K562 (cell line): ENCODE results near the gene ISG20. TPM values are rescaled to one million over a fixed set of nuclear protein-coding genes. Genes with fewer than 3 reads are reported as not detected.

Source experiments
- ATAC-seq: fragments of 200-7000 bp; cut with Tn5 transposase; 3 replicates; pipeline ENCODE4 v1.9.1; 2020; ENCODE audit warnings: moderate library complexity
- BruUV-seq: library from RNA; stranded (reverse); fragments of 400-500 nt; replicated peaks from 2 replicates; lab custom pipeline; 2021; lab: Mats Ljungman, UMichigan
- CTCF ChIA-PET: fragments of 300-600 bp; formaldehyde crosslinking; extraction: SDS; loops from one replicate; lab custom pipeline; 2021; ENCODE audit warnings: low intra/inter-chr PET ratio; lab: Yijun Ruan, JAX
- POLR2A ChIA-PET: fragments of 300-600, 350-650 bp; sonication (Branson Sonifier 250); formaldehyde crosslinking; extraction: SDS; loops from one replicate; lab custom pipeline; 2021; ENCODE audit warnings: antibody characterized with exemption, inconsistent platforms; lab: Yijun Ruan, JAX
- DNase-seq, 4 experiments: peaks; one replicate each; pipeline versions ENCODE4 v3.0.0 to v3.0.0-alpha.2; 2011 to 2018; ENCODE audit warnings: low spot score in 3 of 4, mixed read lengths in 3 of 4; ENCODE audit errors: extremely low read depth in 1 of 4
- FAIRE-seq: peaks from 2 replicates; lab custom pipeline; 2011; peaks lifted over from hg19 to GRCh38; lab: Jason Lieb, UNC
- H2AFZ ChIP-seq: 2 replicates; pipeline ENCODE4 v1.6.0; 2011; ENCODE audit warnings: low read depth, low read length, control low read depth, inconsistent platforms
- H3K27ac ChIP-seq: fragments of 200-600 bp; 3 replicates; pipeline ENCODE4 v1.8.0; 2011; ENCODE audit warnings: low read depth, mild to moderate bottlenecking, control low read depth, inconsistent platforms, low read length, moderate library complexity, mixed read lengths; ENCODE audit errors: extremely low read depth
- H3K27me3 ChIP-seq, 2 experiments: fragments of 300-600 bp in 1 of 2; 2 replicates in 1 of 2; 3 replicates in 1 of 2; pipeline versions ENCODE4 v1.6.0 to v1.8.0; 2011; ENCODE audit warnings: inconsistent platforms in 2 of 2, low read length in 2 of 2, mild to moderate bottlenecking in 1 of 2, mixed read lengths in 1 of 2, moderate library complexity in 1 of 2; ENCODE audit not compliant: control insufficient read depth in 2 of 2, insufficient read depth in 2 of 2
- H3K36me3 ChIP-seq: fragments of 300-600 bp; 3 replicates; pipeline ENCODE4 v1.8.0; 2011; ENCODE audit warnings: mild to moderate bottlenecking, low read length, inconsistent platforms; ENCODE audit not compliant: control insufficient read depth, insufficient read depth
- H3K4me1 ChIP-seq, 2 experiments: fragments of 200-600 bp in 1 of 2; replicated peaks in 1 of 2; 2 replicates in 1 of 2; 3 replicates in 1 of 2; pipeline versions ENCODE4 v1.5.1 to v1.8.0; 2011; ENCODE audit warnings: inconsistent platforms in 2 of 2, low read length in 2 of 2, mild to moderate bottlenecking in 1 of 2, mixed read lengths in 1 of 2, moderate library complexity in 1 of 2; ENCODE audit not compliant: control insufficient read depth in 2 of 2, insufficient read depth in 2 of 2
- H3K4me2 ChIP-seq: 2 replicates; pipeline ENCODE4 v1.6.1; 2011; ENCODE audit warnings: low read length, control low read depth, inconsistent platforms, mixed read lengths; ENCODE audit not compliant: insufficient read depth
- H3K4me3 ChIP-seq: fragments of 200-600 bp; sonication (generic), shearing (Covaris generic); 2 replicates; pipeline ENCODE4 v1.5.1; 2016; ENCODE audit warnings: control low read depth, inconsistent platforms
- H3K79me2 ChIP-seq: fragments of 200-600 bp; 3 replicates; pipeline ENCODE4 v1.8.0; 2011; ENCODE audit warnings: low read length, inconsistent platforms; ENCODE audit not compliant: control insufficient read depth, insufficient read depth
- H3K9ac ChIP-seq, 2 experiments: 2 replicates each; pipeline versions ENCODE4 v1.6.0 to v1.6.1; 2011; ENCODE audit warnings: low read depth in 2 of 2, low read length in 2 of 2, control low read depth in 1 of 2, inconsistent platforms in 1 of 2, mild to moderate bottlenecking in 1 of 2, mixed read lengths in 1 of 2; ENCODE audit not compliant: insufficient read depth in 1 of 2
- H3K9me1 ChIP-seq: one replicate; pipeline ENCODE4 v1.6.0; 2011; ENCODE audit warnings: inconsistent platforms, mild to moderate bottlenecking, low read length, moderate library complexity; ENCODE audit not compliant: control insufficient read depth, insufficient read depth
- H3K9me3 ChIP-seq: replicated peaks from 2 replicates; pipeline ENCODE4 v1.5.1; 2011; ENCODE audit warnings: low read depth, low read length, inconsistent platforms; ENCODE audit not compliant: control insufficient read depth, insufficient read depth
- H4K20me1 ChIP-seq: replicated peaks from 2 replicates; pipeline ENCODE4 v1.6.1; 2011; ENCODE audit warnings: low read length, inconsistent platforms, mixed read lengths; ENCODE audit not compliant: control insufficient read depth, insufficient read depth
- GABPB2 ChIP-seq: fragments of 250-450 bp; sonication (Bioruptor Pico); conservative IDR thresholded peaks from 2 replicates; pipeline ENCODE4 v1.5.1; 2021; ENCODE audit warnings: mild to moderate bottlenecking
- MIER1 ChIP-seq: fragments of 450-650 bp; IDR thresholded peaks from 2 replicates; pipeline ENCODE4 v1.6.1; 2016; ENCODE audit warnings: antibody characterized with exemption, mild to moderate bottlenecking, low read depth
- MXI1 ChIP-seq: IDR thresholded peaks from 2 replicates; pipeline ENCODE4 v1.6.1; 2011; ENCODE audit warnings: low read depth, mild to moderate bottlenecking, improper control_type of control experiment, low read length
- NUFIP1 ChIP-seq: fragments of 450-650 bp; IDR thresholded peaks from 2 replicates; pipeline ENCODE4 v1.6.1; 2018; ENCODE audit not compliant: partially characterized antibody
- TAF7 ChIP-seq: fragments of 450-650 bp; IDR thresholded peaks from 2 replicates; pipeline ENCODE4 v1.6.1; 2016; ENCODE audit warnings: missing genetic modification characterization, missing compliant biosample characterization
- ZBTB12 ChIP-seq: fragments of 250-450 bp; sonication (Bioruptor Pico); IDR thresholded peaks from 2 replicates; pipeline ENCODE4 v1.4.0; 2020
- ZNF239 ChIP-seq: fragments of 250-450 bp; sonication (Bioruptor Pico); IDR thresholded peaks from 2 replicates; pipeline ENCODE4 v1.4.0; 2020; ENCODE audit warnings: mild to moderate bottlenecking
- WGBS: fragments of 100-300 bp; shearing (Covaris generic); methylation state at CpG from one replicate; pipeline ENCODE4 v1.1.6; 2016; ENCODE audit warnings: low coverage, mixed read lengths; ENCODE audit not compliant: insufficient coverage; ENCODE audit errors: missing lambda C conversion rate; 5-methylcytosine and 5-hydroxymethylcytosine counted together
- in situ Hi-C: fragments of 300-500 bp; cut with MboI; formaldehyde crosslinking; loops from 4 replicates; pipeline ENCODE4 v1.15.0; 2018; ENCODE audit warnings: inconsistent platforms, mixed read lengths
- intact Hi-C: fragments of 100-400 bp; cut with micrococcal nuclease; formaldehyde crosslinking; loops from 2 replicates; pipeline ENCODE4 v1.14.2; 2022
- polyA plus RNA-seq, 8 experiments: library from polyadenylated mRNA; depleted of rRNA in 4 of 8; stranded (reverse) in 5 of 8; unstranded in 3 of 8; fragments of >200 nt; fragmentation: Nextera tagmentation in 2 of 8; fragmentation: Illumina TruSeq in 1 of 8; extraction: Ambion mirVana in 2 of 8; extraction: Trizol in 1 of 8; gene quantifications; 2 replicates each; pipeline versions ENCODE4 v1.2.1 to v1.2.3, GENCODE V29; 2011 to 2014; ENCODE audit warnings: inconsistent platforms in 1 of 8, missing spikeins in 1 of 8
- total RNA-seq, 7 experiments: library from RNA; depleted of rRNA in 6 of 7; stranded (reverse); fragments of >200 nt in 6 of 7; fragmentation: Illumina TruSeq in 2 of 7; extraction: Trizol in 2 of 7; gene quantifications; 2 replicates each; pipeline versions ENCODE4 v1.2.1 to v1.2.3, GENCODE V29; 2011 to 2021; ENCODE audit warnings: low replicate concordance in 1 of 7

ISG20 gene
- total and polyA plus RNA-seq, 9 of the 15 experiments (the other 6 are each of a cell fraction or from before 2014, with no cell fraction given): 0.06 to 2.1 (median 1.00) TPM

GRCh38 chr15:88658070-88658965 is 19.5 kb downstream of the ISG20 start:
- Histone ChIP-seq H4K20me1 (no peaks in the 10 kb centered on the region), H3K4me3 (no peak overlapping the region), H3K79me2 (no peaks in the 10 kb centered on the region), H3K9me1 (no peaks in the 10 kb centered on the region), H3K27me3 (peaks cover 20 to 65% of the 10 kb centered on the region in 2 experiments; a peak in 4 of 5 replicates), H2AFZ (no peak overlapping the region), H3K27ac (no peak overlapping the region), H3K36me3 (no peaks in the 10 kb centered on the region), H3K4me1 (no peaks in the 10 kb centered on the region), H3K9ac (no peak overlapping the region), H3K9me3 (no peaks in the 10 kb centered on the region), H3K4me2 (no peak overlapping the region)
- ChIA-PET POLR2A (interaction anchor here (0.9 to 1.2 kb wide), 2 partner anchors 19 to 20 kb away, joined by 3 to 4 read pairs; partner anchors contain the start of gene ISG20), CTCF (interaction anchor here (0.5 to 3.0 kb wide), 4 partner anchors 103 to 211 kb away, joined by 3 to 12 read pairs (median 3); no protein-coding TSS in a partner anchor)
- 3% methylated on average over 9 of the region's 13 CpGs for WGBS
- no peak for TF ChIP-seq MXI1
- TF ChIP-seq ZBTB12 (CRISPR knock-in tag): no peak
- TF ChIP-seq TAF7: no peak
- no peak for TF ChIP-seq ZNF239 (CRISPR knock-in tag)
- TF ChIP-seq MIER1: no peak
- TF ChIP-seq GABPB2 (CRISPR knock-in tag): no peak
- TF ChIP-seq NUFIP1: no peak
- intact Hi-C loops: no loop called here
- peak; percentile 39; the same call in 2 of the 3 replicates for ATAC-seq
- in situ Hi-C loops: no loop called here
- no peak for DNase-seq
- BruUV-seq: no TSS peak
- no peak for FAIRE-seq
